H1 (cell line): ENCODE measurements around the gene ADAMTS17. TPM values are rescaled to one million over a fixed set of nuclear protein-coding genes. Genes with fewer than 3 reads are reported as not detected.

Experiments
- CTCF ChIA-PET: fragments of 300-600 bp; sonication (Branson Sonifier 250); formaldehyde crosslinking; loops from one replicate; lab custom pipeline; 2021; ENCODE audit not compliant: partially characterized antibody; lab: Charles Lee
- POLR2A ChIA-PET: fragments of 300-600 bp; sonication (Branson Sonifier 250); formaldehyde crosslinking; loops from one replicate; lab custom pipeline; 2021; ENCODE audit warnings: inconsistent platforms; ENCODE audit not compliant: partially characterized antibody; lab: Charles Lee
- DNase-seq, 2 experiments: peaks; one replicate each; pipeline versions ENCODE4 v3.0.0 to v3.0.0-alpha.2; 2010 to 2022; ENCODE audit warnings: low spot score in 2 of 2, low read depth in 1 of 2, mixed read lengths in 1 of 2
- FAIRE-seq: peaks from 2 replicates; lab custom pipeline; 2011; peaks lifted over from hg19 to GRCh38; lab: Jason Lieb, UNC
- H2AFZ ChIP-seq: 2 replicates; pipeline ENCODE4 v1.8.1; 2012; ENCODE audit warnings: low read length, inconsistent platforms
- H2AK5ac ChIP-seq: 2 replicates; pipeline ENCODE4 v1.6.1; 2013; ENCODE audit warnings: low read depth, low read length
- H2BK120ac ChIP-seq: replicated peaks from 2 replicates; pipeline ENCODE3; 2013; ENCODE audit warnings: low read depth, low read length, inconsistent platforms
- H2BK12ac ChIP-seq: 2 replicates; pipeline ENCODE4 v1.6.1; 2013; ENCODE audit warnings: low read depth, low read length
- H2BK15ac ChIP-seq: 2 replicates; pipeline ENCODE4 v1.6.1; 2013; ENCODE audit warnings: low read length
- H2BK20ac ChIP-seq: 2 replicates; pipeline ENCODE4 v1.6.1; 2013; ENCODE audit warnings: low read length
- H2BK5ac ChIP-seq: 2 replicates; pipeline ENCODE4 v1.6.1; 2013; ENCODE audit warnings: low read depth, low read length
- H3K14ac ChIP-seq: 2 replicates; pipeline ENCODE4 v1.6.1; 2013; ENCODE audit warnings: inconsistent platforms; ENCODE audit not compliant: insufficient read length
- H3K18ac ChIP-seq: 2 replicates; pipeline ENCODE4 v1.6.1; 2013; ENCODE audit warnings: low read length; ENCODE audit errors: extremely low read depth
- H3K23ac ChIP-seq: 2 replicates; pipeline ENCODE4 v1.6.1; 2013; ENCODE audit warnings: inconsistent platforms; ENCODE audit not compliant: insufficient read length
- H3K23me2 ChIP-seq: 2 replicates; pipeline ENCODE4 v1.6.1; 2013; ENCODE audit warnings: low read depth, low read length
- H3K27ac ChIP-seq: 2 replicates; pipeline ENCODE4 v1.6.1; 2011; ENCODE audit warnings: low read depth, low read length, inconsistent platforms
- H3K27me3 ChIP-seq, 4 experiments: replicated peaks in 1 of 4; 1 replicate in 1 of 4; 2 replicates in 3 of 4; pipeline versions ENCODE4 v1.6.1 to v1.8.1; 2011 to 2013; ENCODE audit warnings: low read length in 3 of 4, mild to moderate bottlenecking in 3 of 4, inconsistent platforms in 2 of 4, mixed read lengths in 2 of 4, moderate library complexity in 1 of 4; ENCODE audit not compliant: control insufficient read depth in 3 of 4, insufficient read depth in 3 of 4; ENCODE audit errors: extremely low read depth in 1 of 4
- H3K36me3 ChIP-seq, 4 experiments: 2 replicates each; pipeline versions ENCODE4 v1.6.1 to v1.8.1; 2011 to 2013; ENCODE audit warnings: mild to moderate bottlenecking in 4 of 4, low read length in 3 of 4, moderate library complexity in 2 of 4, control low read depth in 1 of 4, inconsistent platforms in 1 of 4; ENCODE audit not compliant: insufficient read depth in 4 of 4, control insufficient read depth in 2 of 4
- H3K4ac ChIP-seq: replicated peaks from 2 replicates; pipeline ENCODE3; 2013; ENCODE audit warnings: low read length, low read depth, mixed read lengths, inconsistent platforms; ENCODE audit not compliant: insufficient read length
- H3K4me1 ChIP-seq, 4 experiments: replicated peaks in 1 of 4; 1 replicate in 1 of 4; 2 replicates in 3 of 4; pipeline versions ENCODE4 v1.6.1 to v1.8.1; 2011 to 2013; ENCODE audit warnings: low read length in 3 of 4, inconsistent platforms in 2 of 4, mixed read lengths in 1 of 4; ENCODE audit not compliant: insufficient read depth in 4 of 4, control insufficient read depth in 3 of 4
- H3K4me2 ChIP-seq, 2 experiments: 2 replicates each; pipeline versions ENCODE4 v1.6.1 to v1.8.1; 2011 to 2013; ENCODE audit warnings: low read depth in 2 of 2, low read length in 2 of 2, control low read depth in 1 of 2, inconsistent platforms in 1 of 2, mild to moderate bottlenecking in 1 of 2; ENCODE audit not compliant: insufficient read depth in 1 of 2
- H3K4me3 ChIP-seq, 4 experiments: fragments of 200-600, 300-600 bp in 1 of 4; sonication (generic), shearing (Covaris generic), sonication (Bioruptor Twin) in 1 of 4; 2 replicates each; pipeline versions ENCODE4 v1.5.1 to v1.8.1; 2011 to 2016; ENCODE audit warnings: low read length in 4 of 4, low read depth in 3 of 4, control low read depth in 2 of 4, inconsistent platforms in 2 of 4, mild to moderate bottlenecking in 2 of 4, mixed read lengths in 1 of 4, moderate library complexity in 1 of 4; ENCODE audit not compliant: insufficient read depth in 2 of 4; ENCODE audit errors: extremely low read depth in 1 of 4
- H3K56ac ChIP-seq: replicated peaks from 2 replicates; pipeline ENCODE3; 2013; ENCODE audit warnings: low read depth, mild to moderate bottlenecking, mixed read lengths, low read length, inconsistent platforms; ENCODE audit not compliant: insufficient read length
- H3K79me1 ChIP-seq: 2 replicates; pipeline ENCODE4 v1.6.1; 2013; ENCODE audit warnings: low read depth, low read length, control low read depth
- H3K79me2 ChIP-seq, 2 experiments: 2 replicates each; pipeline versions ENCODE4 v1.6.1 to v1.8.1; 2012 to 2013; ENCODE audit warnings: low read length in 2 of 2, mild to moderate bottlenecking in 2 of 2, inconsistent platforms in 1 of 2; ENCODE audit not compliant: insufficient read depth in 2 of 2, control insufficient read depth in 1 of 2
- H3K9ac ChIP-seq, 4 experiments: replicated peaks in 1 of 4; 1 replicate in 1 of 4; 2 replicates in 3 of 4; pipeline versions ENCODE4 v1.6.1 to v1.8.1; 2011 to 2013; ENCODE audit warnings: low read depth in 3 of 4, low read length in 3 of 4, control low read depth in 2 of 4, mild to moderate bottlenecking in 2 of 4, moderate library complexity in 2 of 4, inconsistent platforms in 1 of 4; ENCODE audit errors: extremely low read depth in 1 of 4
- H3K9me3 ChIP-seq, 2 experiments: 2 replicates each; pipeline versions ENCODE4 v1.6.1 to v1.8.1; 2012 to 2013; ENCODE audit warnings: mild to moderate bottlenecking in 2 of 2, moderate library complexity in 2 of 2, control low read depth in 1 of 2, inconsistent platforms in 1 of 2, low read depth in 1 of 2, low read length in 1 of 2, mixed read lengths in 1 of 2; ENCODE audit not compliant: insufficient read depth in 2 of 2
- H4K20me1 ChIP-seq, 2 experiments: replicated peaks in 1 of 2; 2 replicates each; pipeline versions ENCODE3 to v1.8.1; 2011 to 2013; ENCODE audit warnings: inconsistent platforms in 2 of 2, low read length in 2 of 2, mild to moderate bottlenecking in 1 of 2; ENCODE audit not compliant: insufficient read depth in 2 of 2, control insufficient read depth in 1 of 2
- H4K5ac ChIP-seq: 2 replicates; pipeline ENCODE4 v1.6.1; 2013; ENCODE audit warnings: low read length, low read depth, mixed read lengths, inconsistent platforms; ENCODE audit not compliant: insufficient read length
- H4K8ac ChIP-seq: 2 replicates; pipeline ENCODE4 v1.8.0; 2013; ENCODE audit warnings: mild to moderate bottlenecking, moderate library complexity, low read length, inconsistent platforms; ENCODE audit not compliant: insufficient read depth; ENCODE audit errors: extremely low read depth
- H4K91ac ChIP-seq: replicated peaks from 2 replicates; pipeline ENCODE3; 2013; ENCODE audit warnings: low read length, mixed read lengths, inconsistent platforms; ENCODE audit not compliant: insufficient read length
- CTBP2 ChIP-seq: IDR thresholded peaks from 2 replicates; pipeline ENCODE4 v1.7.0; 2011; ENCODE audit warnings: borderline replicate concordance, mild to moderate bottlenecking, moderate library complexity, mixed read lengths, low read length; ENCODE audit not compliant: insufficient read depth, insufficient read length
- WGBS, 2 experiments: shearing (Covaris generic) in 1 of 2; methylation state at CpG; one replicate each; pipeline versions ENCODE4 v1.1.6 to v1.1.7; 2013 to 2015; ENCODE audit warnings: low lambda C conversion rate in 2 of 2, mixed read lengths in 2 of 2, inconsistent platforms in 1 of 2, low coverage in 1 of 2, missing lambda C conversion rate in 1 of 2; ENCODE audit not compliant: insufficient replicate concordance in 2 of 2, insufficient coverage in 1 of 2, insufficient read length in 1 of 2; ENCODE audit errors: extremely low coverage in 1 of 2, missing lambda C conversion rate in 1 of 2; 5-methylcytosine and 5-hydroxymethylcytosine counted together
- polyA plus RNA-seq, 7 experiments: library from polyadenylated mRNA; depleted of rRNA in 3 of 7; stranded (reverse) in 5 of 7; unstranded in 2 of 7; fragments of >200 nt in 5 of 7; fragments of 200-250 nt in 2 of 7; gene quantifications; 1 replicate in 5 of 7; 2 replicates in 1 of 7; 4 replicates in 1 of 7; pipeline versions ENCODE4 v1.2.1 to v1.2.3, GENCODE V29; 2011 to 2013; ENCODE audit warnings: missing spikeins in 2 of 7, mixed read lengths in 2 of 7
- total RNA-seq: library from RNA; stranded (reverse); fragmentation: NEBNext Ultra II Directional; extraction: Animal tissue kit (Norgen Biotek cat#: 25700); gene quantifications from 2 replicates; pipeline ENCODE4 v1.2.1, GENCODE V29; 2021

Gene ADAMTS17
- total and polyA plus RNA-seq, 2 of the 8 experiments (the other 6 are each of a cell fraction or from before 2014, with no cell fraction given): 0.51 to 1.7 TPM

GRCh38 chr15:100082761-100083402 is 258.9 kb downstream of the ADAMTS17 start:
- no peak overlapping the region for H2BK15ac ChIP-seq
- H2BK12ac ChIP-seq: no peak overlapping the region
- no peak overlapping the region for H3K23ac ChIP-seq
- no peak overlapping the region for H2BK5ac ChIP-seq
- H4K5ac ChIP-seq: no peak overlapping the region
- ChIA-PET CTCF (interaction anchor here (0.6 kb wide), 1 partner anchor 284 kb away, joined by 3 read pairs; no protein-coding TSS in a partner anchor), POLR2A (no interaction called here)
- no peak overlapping the region for H2AK5ac ChIP-seq
- H3K79me2 ChIP-seq: no peaks in the 10 kb centered on the region
- no peak overlapping the region for H3K4me2 ChIP-seq
- no peak overlapping the region for H2BK20ac ChIP-seq
- no peak for TF ChIP-seq CTBP2
- H3K9ac ChIP-seq: no peak overlapping the region
- peaks cover 0 to 5% of the 10 kb centered on the region in 2 experiments; a peak in 1 of 4 replicates for H3K9me3 ChIP-seq
- 91% methylated on average over 7 of the region's 7 CpGs; no CpG with 5 or more reads in 1 of the 2 experiments for WGBS, 2 experiments
- H3K4ac ChIP-seq: no peak overlapping the region
- no peak overlapping the region for H4K91ac ChIP-seq
- H3K56ac ChIP-seq: no peak overlapping the region
- H3K4me1 ChIP-seq: no peaks in the 10 kb centered on the region
- no peak overlapping the region for H3K27ac ChIP-seq
- H2BK120ac ChIP-seq: no peak overlapping the region
- H3K36me3 ChIP-seq: no peaks in the 10 kb centered on the region
- no peak overlapping the region for H4K8ac ChIP-seq
- H4K20me1 ChIP-seq: no peaks in the 10 kb centered on the region
- no peaks in the 10 kb centered on the region for H3K79me1 ChIP-seq
- no peaks in the 10 kb centered on the region for H3K27me3 ChIP-seq
- H2AFZ ChIP-seq: no peak overlapping the region
- no peak overlapping the region for H3K18ac ChIP-seq
- H3K23me2 ChIP-seq: no peaks in the 10 kb centered on the region
- H3K14ac ChIP-seq: no peak overlapping the region
- DNase-seq (no peak), FAIRE-seq (no peak)
- no peak overlapping the region for H3K4me3 ChIP-seq
